HepG2 (cell line): ENCODE measurements around the gene SH3BP2. TPM values are rescaled to one million over a fixed set of nuclear protein-coding genes. Genes with fewer than 3 reads are reported as not detected.

Experiments
- ELF3 ChIP-seq: IDR thresholded peaks from 2 replicates; pipeline ENCODE4 v1.6.1; 2016; ENCODE audit warnings: missing genetic modification reagents, missing compliant biosample characterization
- EP300 ChIP-seq, 3 experiments: sonication (generic) in 1 of 3; formaldehyde crosslinking in 1 of 3; IDR thresholded peaks; 2 replicates each; pipeline versions ENCODE4 v1.5.1 to v1.6.1; 2011 to 2020; ENCODE audit warnings: low read depth in 2 of 3, low read length in 2 of 3, borderline replicate concordance in 1 of 3, improper control_type of control experiment in 1 of 3, mild to moderate bottlenecking in 1 of 3, missing genetic modification reagents in 1 of 3, moderate library complexity in 1 of 3
- KLF12 ChIP-seq: sonication (generic); formaldehyde crosslinking; IDR thresholded peaks from 2 replicates; pipeline ENCODE4 v1.4.0; 2020; ENCODE audit warnings: missing genetic modification reagents, borderline replicate concordance
- ZNF138 ChIP-seq: sonication (generic); formaldehyde crosslinking; IDR thresholded peaks from 2 replicates; pipeline ENCODE4 v1.5.0; 2020; ENCODE audit warnings: mild to moderate bottlenecking, low read depth, missing genetic modification reagents
- ZNF142 ChIP-seq: sonication (generic); formaldehyde crosslinking; IDR thresholded peaks from 2 replicates; pipeline ENCODE4 v1.4.0; 2020; ENCODE audit warnings: missing genetic modification reagents
- ZNF234 ChIP-seq: sonication (generic); formaldehyde crosslinking; conservative IDR thresholded peaks from 2 replicates; pipeline ENCODE4 v1.5.1; 2020; ENCODE audit warnings: mild to moderate bottlenecking, missing genetic modification reagents
- ZNF510 ChIP-seq: sonication (generic); formaldehyde crosslinking; IDR thresholded peaks from 2 replicates; pipeline ENCODE4 v1.4.0; 2020; ENCODE audit warnings: low read depth, mild to moderate bottlenecking, missing genetic modification reagents
- ZNF772 ChIP-seq: sonication (generic); formaldehyde crosslinking; IDR thresholded peaks from 2 replicates; pipeline ENCODE4 v1.5.0; 2020; ENCODE audit warnings: mild to moderate bottlenecking, missing genetic modification reagents
- ZNF776 ChIP-seq: sonication (generic); formaldehyde crosslinking; IDR thresholded peaks from 2 replicates; pipeline ENCODE4 v1.4.0; 2020; ENCODE audit warnings: mild to moderate bottlenecking, missing genetic modification reagents
- polyA plus RNA-seq, 8 experiments: library from polyadenylated mRNA; depleted of rRNA in 3 of 8; stranded (reverse) in 7 of 8; unstranded in 1 of 8; fragments of >200 nt; fragmentation: Illumina TruSeq in 4 of 8; extraction: Trizol in 4 of 8; gene quantifications; 2 replicates each; pipeline versions ENCODE4 v1.2.1 to v1.2.3, GENCODE V29; 2011 to 2016; ENCODE audit warnings: low read depth in 4 of 8, missing spikeins in 1 of 8, mixed read lengths in 1 of 8; ENCODE audit not compliant: insufficient read depth in 1 of 8
- total RNA-seq, 5 experiments: library from RNA; depleted of rRNA; stranded (reverse); fragments of >200 nt; fragmentation: Illumina TruSeq; extraction: Trizol; gene quantifications; 2 replicates each; pipeline ENCODE4 v1.2.3, GENCODE V29; 2016; ENCODE audit warnings: low read depth in 1 of 5
- TF ChIP-seq, protein P1 (sequence below): sonication (generic); formaldehyde crosslinking; IDR thresholded peaks from 2 replicates; pipeline ENCODE4 v1.4.0; 2020; ENCODE audit warnings: missing genetic modification reagents

The SH3BP2 gene
- total and polyA plus RNA-seq, 2 of the 13 experiments (the other 11 are each of a cell fraction or from before 2014, with no cell fraction given), result 16.9 to 34.5 TPM

GRCh38 chr4:2767046-2767704 is 25.7 kb upstream of the SH3BP2 start (continued):
- TF ChIP-seq, protein P1, sequence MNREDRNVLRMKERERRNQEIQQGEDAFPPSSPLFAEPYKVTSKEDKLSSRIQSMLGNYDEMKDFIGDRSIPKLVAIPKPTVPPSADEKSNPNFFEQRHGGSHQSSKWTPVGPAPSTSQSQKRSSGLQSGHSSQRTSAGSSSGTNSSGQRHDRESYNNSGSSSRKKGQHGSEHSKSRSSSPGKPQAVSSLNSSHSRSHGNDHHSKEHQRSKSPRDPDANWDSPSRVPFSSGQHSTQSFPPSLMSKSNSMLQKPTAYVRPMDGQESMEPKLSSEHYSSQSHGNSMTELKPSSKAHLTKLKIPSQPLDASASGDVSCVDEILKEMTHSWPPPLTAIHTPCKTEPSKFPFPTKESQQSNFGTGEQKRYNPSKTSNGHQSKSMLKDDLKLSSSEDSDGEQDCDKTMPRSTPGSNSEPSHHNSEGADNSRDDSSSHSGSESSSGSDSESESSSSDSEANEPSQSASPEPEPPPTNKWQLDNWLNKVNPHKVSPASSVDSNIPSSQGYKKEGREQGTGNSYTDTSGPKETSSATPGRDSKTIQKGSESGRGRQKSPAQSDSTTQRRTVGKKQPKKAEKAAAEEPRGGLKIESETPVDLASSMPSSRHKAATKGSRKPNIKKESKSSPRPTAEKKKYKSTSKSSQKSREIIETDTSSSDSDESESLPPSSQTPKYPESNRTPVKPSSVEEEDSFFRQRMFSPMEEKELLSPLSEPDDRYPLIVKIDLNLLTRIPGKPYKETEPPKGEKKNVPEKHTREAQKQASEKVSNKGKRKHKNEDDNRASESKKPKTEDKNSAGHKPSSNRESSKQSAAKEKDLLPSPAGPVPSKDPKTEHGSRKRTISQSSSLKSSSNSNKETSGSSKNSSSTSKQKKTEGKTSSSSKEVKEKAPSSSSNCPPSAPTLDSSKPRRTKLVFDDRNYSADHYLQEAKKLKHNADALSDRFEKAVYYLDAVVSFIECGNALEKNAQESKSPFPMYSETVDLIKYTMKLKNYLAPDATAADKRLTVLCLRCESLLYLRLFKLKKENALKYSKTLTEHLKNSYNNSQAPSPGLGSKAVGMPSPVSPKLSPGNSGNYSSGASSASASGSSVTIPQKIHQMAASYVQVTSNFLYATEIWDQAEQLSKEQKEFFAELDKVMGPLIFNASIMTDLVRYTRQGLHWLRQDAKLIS, result no peak
- TF ChIP-seq ZNF772 (CRISPR knock-in tag), result no peak
- no peak for TF ChIP-seq ZNF138 (CRISPR knock-in tag)
- TF ChIP-seq ELF3 (CRISPR knock-in tag), result no peak
- no peak for TF ChIP-seq ZNF776
- TF ChIP-seq ZNF142, result no peak
- no peak for TF ChIP-seq EP300 (IDR thresholded peaks at IDR 0.05; ENCODE audit: low read depth in 2 of 2, low read length in 2 of 2)
- no peak for TF ChIP-seq EP300 (CRISPR knock-in tag; IDR thresholded peaks at IDR 0.05; ENCODE audit: borderline replicate concordance)
- TF ChIP-seq KLF12, result no peak
- TF ChIP-seq ZNF234 (CRISPR knock-in tag), result no peak
- no peak for TF ChIP-seq ZNF510 (CRISPR knock-in tag)
